Nephron (organoid): ENCODE data around the gene CENPC.

ENCODE experiments used
- H3K27ac Mint-ChIP-seq, 3 experiments: 2 replicates each; pipeline ENCODE4 v1.8.0; 2020; ENCODE audit warnings: mixed read lengths in 3 of 3, mild to moderate bottlenecking in 2 of 3, moderate library complexity in 1 of 3
- H3K27me3 Mint-ChIP-seq: 2 replicates; pipeline ENCODE4 v1.8.0; 2021; ENCODE audit warnings: low read depth, mild to moderate bottlenecking, moderate library complexity, mixed read lengths
- H3K36me3 Mint-ChIP-seq: 2 replicates; pipeline ENCODE4 v1.8.0; 2020; ENCODE audit warnings: low read depth, mixed read lengths
- H3K4me1 Mint-ChIP-seq: 2 replicates; pipeline ENCODE4 v1.8.0; 2020; ENCODE audit warnings: mixed read lengths
- H3K4me3 Mint-ChIP-seq, 3 experiments: 2 replicates each; pipeline ENCODE4 v1.8.0; 2020; ENCODE audit warnings: mild to moderate bottlenecking in 3 of 3, mixed read lengths in 3 of 3, moderate library complexity in 2 of 3
- H3K9me3 Mint-ChIP-seq: 2 replicates; pipeline ENCODE4 v1.8.0; 2020; ENCODE audit warnings: mixed read lengths
- TF ChIP-seq, protein P1 (sequence below), 3 experiments: fragments of 200-600 bp; sonication (generic); IDR thresholded peaks; one replicate each; pipeline ENCODE4 v1.5.0; 2021; ENCODE audit warnings: antibody characterized with exemption in 3 of 3; ENCODE audit not compliant: unreplicated experiment in 3 of 3

The CENPC gene

DNA sequence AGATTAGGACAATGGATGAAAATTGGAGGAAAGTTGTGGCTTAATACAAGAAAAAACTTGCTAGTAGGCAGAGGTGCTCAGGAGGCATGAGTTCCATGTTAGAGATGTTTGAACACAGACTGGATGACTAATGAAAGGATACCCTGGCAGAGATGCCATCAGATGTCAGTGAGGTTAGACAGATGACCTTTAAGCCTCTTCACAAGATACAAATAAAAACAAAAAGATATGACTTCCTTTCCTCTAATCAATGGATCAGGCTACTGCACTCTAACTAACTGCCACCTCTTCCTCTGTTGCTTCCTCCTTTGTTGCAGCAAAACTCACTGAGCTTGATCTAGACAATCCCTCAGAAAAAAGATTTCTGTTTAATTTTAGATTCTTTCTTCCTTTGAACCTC is 27.9 kb upstream of the CENPC start:
- Mint-ChIP-seq H3K36me3 (no peaks in the 10 kb centered on the region), H3K9me3 (no peaks in the 10 kb centered on the region), H3K4me1 (peaks cover 10% of the 10 kb centered on the region), H3K27me3 (no peaks in the 10 kb centered on the region), H3K27ac (no peak overlapping the region), H3K4me3 (no peak overlapping the region)
- TF ChIP-seq, protein P1, sequence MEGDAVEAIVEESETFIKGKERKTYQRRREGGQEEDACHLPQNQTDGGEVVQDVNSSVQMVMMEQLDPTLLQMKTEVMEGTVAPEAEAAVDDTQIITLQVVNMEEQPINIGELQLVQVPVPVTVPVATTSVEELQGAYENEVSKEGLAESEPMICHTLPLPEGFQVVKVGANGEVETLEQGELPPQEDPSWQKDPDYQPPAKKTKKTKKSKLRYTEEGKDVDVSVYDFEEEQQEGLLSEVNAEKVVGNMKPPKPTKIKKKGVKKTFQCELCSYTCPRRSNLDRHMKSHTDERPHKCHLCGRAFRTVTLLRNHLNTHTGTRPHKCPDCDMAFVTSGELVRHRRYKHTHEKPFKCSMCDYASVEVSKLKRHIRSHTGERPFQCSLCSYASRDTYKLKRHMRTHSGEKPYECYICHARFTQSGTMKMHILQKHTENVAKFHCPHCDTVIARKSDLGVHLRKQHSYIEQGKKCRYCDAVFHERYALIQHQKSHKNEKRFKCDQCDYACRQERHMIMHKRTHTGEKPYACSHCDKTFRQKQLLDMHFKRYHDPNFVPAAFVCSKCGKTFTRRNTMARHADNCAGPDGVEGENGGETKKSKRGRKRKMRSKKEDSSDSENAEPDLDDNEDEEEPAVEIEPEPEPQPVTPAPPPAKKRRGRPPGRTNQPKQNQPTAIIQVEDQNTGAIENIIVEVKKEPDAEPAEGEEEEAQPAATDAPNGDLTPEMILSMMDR (IDR thresholded peaks at IDR 0.05; ENCODE audit: unreplicated experiment in 3 of 3) = no peak

DNA sequence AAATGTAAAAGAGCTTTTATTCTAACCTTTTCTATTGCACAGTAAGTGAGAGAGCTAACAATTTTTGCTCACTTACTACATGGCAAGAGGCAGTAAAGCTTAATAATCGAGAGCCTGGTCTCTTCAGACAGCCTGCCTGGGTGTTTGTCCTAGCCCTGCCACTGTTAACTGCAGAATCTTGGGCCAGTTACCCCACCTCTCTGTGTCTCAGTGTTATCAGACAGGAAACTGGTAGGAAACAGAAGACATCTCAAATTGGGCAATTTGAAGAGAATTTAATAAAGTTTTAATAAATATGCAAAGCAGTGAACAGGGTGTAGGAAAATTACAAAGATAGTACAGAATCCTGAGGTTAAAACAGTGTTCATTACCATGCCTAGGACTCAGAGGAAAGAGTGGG is 26.7 kb upstream of the CENPC start:
- TF ChIP-seq, protein P1 (IDR thresholded peaks at IDR 0.05; ENCODE audit: unreplicated experiment in 3 of 3) = no peak
- Mint-ChIP-seq H3K9me3 (no peaks in the 10 kb centered on the region), H3K4me1 (peaks cover 10% of the 10 kb centered on the region), H3K27ac (no peak overlapping the region), H3K27me3 (no peaks in the 10 kb centered on the region), H3K36me3 (no peaks in the 10 kb centered on the region), H3K4me3 (no peak overlapping the region)

DNA sequence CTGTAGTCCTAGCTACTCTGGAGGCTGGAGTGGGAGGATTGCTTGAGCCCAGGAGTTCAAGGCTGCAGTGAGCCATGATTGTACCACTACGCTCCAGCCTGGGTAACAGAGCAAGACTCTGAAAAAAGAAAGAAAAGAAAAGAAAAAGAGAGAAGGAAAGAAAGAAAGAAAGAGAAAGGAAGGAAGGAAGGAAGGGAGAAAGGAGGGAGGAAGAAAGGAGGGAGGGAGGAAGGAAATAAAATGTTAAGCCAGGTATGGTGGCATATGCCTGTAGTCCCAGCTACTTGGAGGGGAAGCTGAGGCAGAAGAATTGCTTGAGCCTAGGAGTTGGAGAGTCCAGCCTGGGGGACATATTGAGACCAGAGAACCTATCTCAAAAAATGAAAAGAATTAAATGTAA is 25.2 kb upstream of the CENPC start:
- H3K36me3 Mint-ChIP-seq = no peaks in the 10 kb centered on the region
- H3K4me1 Mint-ChIP-seq = peaks cover 4% of the 10 kb centered on the region
- no peaks in the 10 kb centered on the region for H3K9me3 Mint-ChIP-seq
- no peak overlapping the region for H3K4me3 Mint-ChIP-seq
- TF ChIP-seq, protein P1 (IDR thresholded peaks at IDR 0.05; ENCODE audit: unreplicated experiment in 3 of 3) = no peak
- H3K27ac Mint-ChIP-seq = no peak overlapping the region
- no peaks in the 10 kb centered on the region for H3K27me3 Mint-ChIP-seq

DNA sequence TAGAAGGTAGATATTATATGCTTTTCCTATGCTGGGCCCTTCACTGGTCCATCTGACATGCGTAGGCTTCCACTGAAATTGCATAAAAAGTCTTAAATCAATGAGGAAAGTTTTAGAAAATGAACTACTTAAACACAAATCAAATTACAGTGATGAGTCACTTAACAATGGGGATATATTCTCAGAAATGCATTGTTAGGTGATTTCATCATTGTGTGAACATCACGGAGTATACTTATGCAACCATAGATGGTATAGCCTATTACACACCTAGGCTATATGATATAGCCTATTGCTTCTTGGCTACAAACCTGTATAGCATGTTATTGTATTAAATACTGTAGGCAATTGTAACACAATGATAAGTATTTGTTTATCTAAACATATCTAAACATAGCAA is 23.5 kb upstream of the CENPC start:
- TF ChIP-seq, protein P1 (IDR thresholded peaks at IDR 0.05; ENCODE audit: unreplicated experiment in 3 of 3) = no peak
- H3K9me3 Mint-ChIP-seq = no peaks in the 10 kb centered on the region
- H3K27me3 Mint-ChIP-seq = no peaks in the 10 kb centered on the region
- no peak overlapping the region for H3K4me3 Mint-ChIP-seq
- H3K36me3 Mint-ChIP-seq = no peaks in the 10 kb centered on the region
- no peak overlapping the region for H3K27ac Mint-ChIP-seq
- no peaks in the 10 kb centered on the region for H3K4me1 Mint-ChIP-seq

DNA sequence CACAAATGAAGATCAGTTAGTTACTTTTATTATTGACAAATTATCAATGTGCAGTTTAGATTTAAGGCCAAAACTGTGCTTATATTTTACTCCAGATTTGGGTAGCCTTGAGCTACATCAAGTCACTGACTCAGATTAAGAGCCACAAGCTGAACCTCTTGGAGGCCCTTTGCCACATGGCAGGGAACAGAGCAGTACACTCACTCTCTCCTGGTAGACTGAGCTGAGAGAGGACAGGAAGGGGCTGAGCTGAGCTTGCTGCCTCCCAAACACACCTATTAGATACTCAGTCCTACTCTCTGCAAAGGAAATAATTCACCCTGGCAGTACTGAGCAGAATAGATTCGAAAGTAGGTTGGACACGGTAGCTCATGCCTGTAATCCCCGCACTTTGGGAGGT is 21.0 kb upstream of the CENPC start:
- TF ChIP-seq, protein P1 (IDR thresholded peaks at IDR 0.05; ENCODE audit: unreplicated experiment in 3 of 3) = no peak
- Mint-ChIP-seq H3K9me3 (no peaks in the 10 kb centered on the region), H3K4me3 (no peak overlapping the region), H3K27me3 (no peaks in the 10 kb centered on the region), H3K4me1 (no peaks in the 10 kb centered on the region), H3K27ac (no peak overlapping the region), H3K36me3 (no peaks in the 10 kb centered on the region)

DNA sequence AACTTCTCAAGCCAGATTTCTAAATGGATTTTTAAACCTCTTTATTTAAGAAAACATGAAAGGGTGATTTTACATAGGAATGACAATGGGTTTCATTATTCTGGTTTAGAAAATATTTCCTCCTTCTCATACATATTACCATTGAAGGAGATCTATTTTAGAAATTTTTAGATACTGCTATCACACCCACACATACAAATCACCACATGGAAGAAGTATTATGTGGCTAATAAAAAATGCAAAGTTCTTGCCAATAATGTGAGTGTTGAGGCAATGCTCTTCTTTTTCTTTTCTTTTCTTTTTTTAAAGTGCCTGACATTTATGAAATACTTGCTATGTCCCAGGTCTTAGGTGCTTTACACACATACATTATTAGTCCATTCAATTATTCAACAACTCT is 20.0 kb upstream of the CENPC start:
- TF ChIP-seq, protein P1 (IDR thresholded peaks at IDR 0.05; ENCODE audit: unreplicated experiment in 3 of 3) = no peak
- no peaks in the 10 kb centered on the region for H3K27me3 Mint-ChIP-seq
- H3K36me3 Mint-ChIP-seq = no peaks in the 10 kb centered on the region
- H3K27ac Mint-ChIP-seq = no peak overlapping the region
- no peaks in the 10 kb centered on the region for H3K4me1 Mint-ChIP-seq
- H3K4me3 Mint-ChIP-seq = no peak overlapping the region
- no peaks in the 10 kb centered on the region for H3K9me3 Mint-ChIP-seq
